HEK293 (cell line): ENCODE measurements around the gene UHRF1.
A peak's percentile ranks its signal among the peaks of the same experiment; 100 is the strongest.

Source experiments
- CTCF ChIA-PET: fragments of 350-600 bp; formaldehyde crosslinking; extraction: SDS; loops from one replicate; lab custom pipeline; 2021; ENCODE audit warnings: antibody characterized with exemption; lab: Yijun Ruan, JAX
- POLR2A ChIA-PET: fragments of 300-600 bp; formaldehyde crosslinking; extraction: SDS; loops from one replicate; lab custom pipeline; 2020; ENCODE audit warnings: antibody characterized with exemption, inconsistent platforms; lab: Yijun Ruan, JAX
- H3K27ac ChIP-seq: fragments of 200-500 bp; sonication (Bioruptor generic); 2 replicates; pipeline ENCODE4 v1.5.1; 2014; ENCODE audit warnings: low read depth, low read length, control low read depth, inconsistent platforms; ENCODE audit errors: extremely low read depth
- H3K36me3 ChIP-seq, 2 experiments: fragments of 200-500 bp in 1 of 2; sonication (Bioruptor generic) in 1 of 2; 1 replicate in 1 of 2; 2 replicates in 1 of 2; pipeline ENCODE4 v1.5.1; 2014 to 2017; ENCODE audit warnings: inconsistent platforms in 2 of 2, low read length in 2 of 2; ENCODE audit not compliant: control insufficient read depth in 2 of 2, insufficient read depth in 1 of 2
- H3K4me1 ChIP-seq: fragments of 200-500 bp; sonication (Bioruptor generic); 2 replicates; pipeline ENCODE4 v1.5.1; 2014; ENCODE audit warnings: mild to moderate bottlenecking, low read length, inconsistent platforms; ENCODE audit not compliant: control insufficient read depth, insufficient read depth
- H3K4me3 ChIP-seq: 2 replicates; pipeline ENCODE4 v1.5.1; 2011; ENCODE audit warnings: low read depth, mild to moderate bottlenecking, control low read depth, low read length, moderate library complexity
- H3K9me3 ChIP-seq: fragments of 200-500 bp; sonication (Bioruptor generic); 2 replicates; pipeline ENCODE4 v1.5.1; 2014; ENCODE audit warnings: low read depth, low read length, inconsistent platforms; ENCODE audit not compliant: control insufficient read depth, insufficient read depth
- GLI4 ChIP-seq: fragments of 450-650 bp; formaldehyde crosslinking; IDR thresholded peaks from 2 replicates; pipeline ENCODE4 v1.5.1; 2016; ENCODE audit warnings: missing biosample characterization, missing genetic modification characterization
- IKZF3 ChIP-seq: fragments of 450-650 bp; IDR thresholded peaks from 2 replicates; pipeline ENCODE4 v1.5.0; 2018; ENCODE audit warnings: missing biosample characterization, mild to moderate bottlenecking, missing genetic modification characterization, moderate library complexity
- SALL2 ChIP-seq: fragments of 450-650 bp; formaldehyde crosslinking; IDR thresholded peaks from 2 replicates; pipeline ENCODE4 v1.5.0; 2017; ENCODE audit warnings: missing biosample characterization, mild to moderate bottlenecking, missing genetic modification characterization, borderline replicate concordance
- SCRT2 ChIP-seq: fragments of 450-650 bp; formaldehyde crosslinking; IDR thresholded peaks from 2 replicates; pipeline ENCODE4 v1.5.1; 2016; ENCODE audit warnings: missing biosample characterization, missing genetic modification characterization
- ZIC2 ChIP-seq: fragments of 450-650 bp; formaldehyde crosslinking; IDR thresholded peaks from 2 replicates; pipeline ENCODE4 v1.5.1; 2016; ENCODE audit warnings: missing biosample characterization, missing genetic modification characterization
- ZNF146 ChIP-seq: fragments of 450-650 bp; formaldehyde crosslinking; IDR thresholded peaks from 2 replicates; pipeline ENCODE4 v1.5.1; 2016; ENCODE audit warnings: missing biosample characterization, missing genetic modification characterization
- ZNF37A ChIP-seq: fragments of 450-650 bp; IDR thresholded peaks from 2 replicates; pipeline ENCODE4 v1.5.1; 2018; ENCODE audit warnings: missing biosample characterization, missing genetic modification characterization
- ZNF529 ChIP-seq: fragments of 450-650 bp; formaldehyde crosslinking; IDR thresholded peaks from 2 replicates; pipeline ENCODE4 v1.5.1; 2017; ENCODE audit warnings: missing genetic modification characterization, missing biosample characterization; ENCODE audit not compliant: insufficient replicate concordance
- ZNF596 ChIP-seq: fragments of 450-650 bp; IDR thresholded peaks from 2 replicates; pipeline ENCODE4 v1.5.0; 2018; ENCODE audit warnings: missing biosample characterization, mild to moderate bottlenecking, missing genetic modification characterization, moderate library complexity
- ZNF777 ChIP-seq: fragments of 450-650 bp; formaldehyde crosslinking; IDR thresholded peaks from 2 replicates; pipeline ENCODE4 v1.5.1; 2017; ENCODE audit warnings: missing biosample characterization, missing genetic modification characterization, borderline replicate concordance
- ZNF791 ChIP-seq: fragments of 450-650 bp; formaldehyde crosslinking; IDR thresholded peaks from 2 replicates; pipeline ENCODE4 v1.5.1; 2016; ENCODE audit warnings: missing biosample characterization, missing genetic modification characterization
- TF ChIP-seq, protein P1 (sequence below): sonication (generic); formaldehyde crosslinking; IDR thresholded peaks from 2 replicates; pipeline ENCODE4 v1.8.1; 2022; ENCODE audit warnings: mild to moderate bottlenecking, moderate library complexity, missing genetic modification reagents
- TF ChIP-seq, protein P2 (sequence below): fragments of 450-650 bp; formaldehyde crosslinking; IDR thresholded peaks from 2 replicates; pipeline ENCODE4 v1.5.1; 2016; ENCODE audit warnings: missing biosample characterization, missing genetic modification characterization, low read depth
- TF ChIP-seq, protein P3 (sequence below): fragments of 450-650 bp; formaldehyde crosslinking; IDR thresholded peaks from 2 replicates; pipeline ENCODE4 v1.5.1; 2017; ENCODE audit warnings: missing biosample characterization, missing genetic modification characterization
- TF ChIP-seq, protein P4 (sequence below): fragments of 450-650 bp; formaldehyde crosslinking; IDR thresholded peaks from 2 replicates; pipeline ENCODE4 v1.5.1; 2016; ENCODE audit warnings: missing biosample characterization, missing genetic modification characterization

The UHRF1 gene

DNA sequence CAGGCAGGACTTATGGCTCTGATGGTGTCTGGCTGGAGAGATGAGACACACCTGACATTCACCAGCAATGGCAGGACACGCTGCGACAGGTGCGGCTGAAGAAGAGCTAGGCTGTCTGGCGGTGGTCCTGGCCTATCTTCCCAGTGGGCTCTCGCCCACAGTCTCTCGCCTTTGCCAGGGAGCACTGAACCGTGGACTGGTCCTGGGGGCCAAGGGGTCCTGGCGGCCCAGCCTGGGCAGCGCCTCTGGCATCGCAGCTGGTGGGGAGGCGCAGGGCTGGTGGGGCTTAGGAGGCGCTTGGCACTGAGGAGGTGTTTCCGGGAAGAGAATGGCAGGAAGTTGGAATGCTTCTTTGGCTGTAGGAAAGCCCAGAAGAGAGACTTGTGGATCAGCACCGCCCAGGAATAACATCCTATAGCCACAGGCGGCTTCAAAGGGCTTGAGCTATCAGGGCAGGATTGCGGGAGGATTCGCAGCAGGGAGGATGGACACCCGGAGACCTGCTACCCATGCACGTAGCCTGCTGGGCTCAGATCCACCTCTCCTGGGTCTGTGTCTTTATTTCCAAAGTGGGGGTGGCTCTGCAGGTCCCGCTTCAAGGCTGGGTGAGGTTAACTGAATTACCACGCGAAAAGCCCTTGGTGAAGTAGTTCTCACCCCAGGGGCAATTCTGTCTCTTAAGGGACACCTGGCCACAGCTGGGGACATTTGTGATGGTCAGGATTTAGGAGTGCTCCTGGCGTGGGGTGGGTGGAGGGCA is 74.2 kb downstream of the UHRF1 start:
- POLR2A ChIA-PET: no interaction called here

DNA sequence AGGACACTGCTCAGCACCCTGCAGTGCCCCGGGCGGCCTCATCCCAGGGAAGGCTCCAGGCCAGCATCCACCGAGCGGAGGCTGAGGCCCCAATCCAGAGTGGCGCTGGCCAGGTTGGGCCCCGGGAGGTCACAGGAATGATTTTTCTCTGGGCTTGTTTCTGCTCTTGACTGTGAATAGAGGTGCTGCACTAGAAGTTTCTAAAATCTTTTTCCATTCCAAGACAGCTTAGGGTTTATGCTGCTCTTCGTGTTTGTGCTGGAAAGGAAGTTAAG is 74.7 kb downstream of the UHRF1 start:
- Histone ChIP-seq H3K4me1 (peaks cover 16% of the 10 kb centered on the region), H3K36me3 (no peaks in the 10 kb centered on the region; a peak in 1 of 3 replicates), H3K9me3 (no peaks in the 10 kb centered on the region), H3K4me3 (no peak overlapping the region), H3K27ac (no peak overlapping the region)
- ChIA-PET POLR2A (no interaction called here), CTCF (interaction anchor here (1.0 kb wide), 1 partner anchor 11 kb away, joined by 3 read pairs; no protein-coding TSS in a partner anchor)
- TF ChIP-seq ZNF37A: no peak
- no peak for TF ChIP-seq ZNF596
- TF ChIP-seq, protein P1, sequence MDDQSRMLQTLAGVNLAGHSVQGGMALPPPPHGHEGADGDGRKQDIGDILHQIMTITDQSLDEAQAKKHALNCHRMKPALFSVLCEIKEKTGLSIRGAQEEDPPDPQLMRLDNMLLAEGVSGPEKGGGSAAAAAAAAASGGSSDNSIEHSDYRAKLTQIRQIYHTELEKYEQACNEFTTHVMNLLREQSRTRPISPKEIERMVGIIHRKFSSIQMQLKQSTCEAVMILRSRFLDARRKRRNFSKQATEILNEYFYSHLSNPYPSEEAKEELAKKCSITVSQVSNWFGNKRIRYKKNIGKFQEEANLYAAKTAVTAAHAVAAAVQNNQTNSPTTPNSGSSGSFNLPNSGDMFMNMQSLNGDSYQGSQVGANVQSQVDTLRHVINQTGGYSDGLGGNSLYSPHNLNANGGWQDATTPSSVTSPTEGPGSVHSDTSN (CRISPR knock-in tag): no peak
- TF ChIP-seq ZNF529 (tag by site-specific recombination): no peak
- TF ChIP-seq IKZF3 (tag by site-specific recombination): no peak
- TF ChIP-seq ZNF146 (tag by site-specific recombination): no peak
- no peak for TF ChIP-seq ZNF777 (tag by site-specific recombination)
- no peak for TF ChIP-seq SALL2 (tag by site-specific recombination)
- TF ChIP-seq, all 188 proteins: peak for 0

More for the DNA sequence above, 74.2 kb downstream of the UHRF1 start:
- H3K9me3 ChIP-seq: no peaks in the 10 kb centered on the region
- no peaks in the 10 kb centered on the region; a peak in 1 of 3 replicates for H3K36me3 ChIP-seq
- no peak overlapping the region for H3K27ac ChIP-seq
- peaks cover 16% of the 10 kb centered on the region for H3K4me1 ChIP-seq
- CTCF ChIA-PET: interaction anchor here (0.6 to 1.0 kb wide), 2 partner anchors 10 to 157 kb away, joined by 3 read pairs; no protein-coding TSS in a partner anchor
- peak; percentile 88 for TF ChIP-seq SCRT2 (tag by site-specific recombination)
- TF ChIP-seq, protein P2, sequence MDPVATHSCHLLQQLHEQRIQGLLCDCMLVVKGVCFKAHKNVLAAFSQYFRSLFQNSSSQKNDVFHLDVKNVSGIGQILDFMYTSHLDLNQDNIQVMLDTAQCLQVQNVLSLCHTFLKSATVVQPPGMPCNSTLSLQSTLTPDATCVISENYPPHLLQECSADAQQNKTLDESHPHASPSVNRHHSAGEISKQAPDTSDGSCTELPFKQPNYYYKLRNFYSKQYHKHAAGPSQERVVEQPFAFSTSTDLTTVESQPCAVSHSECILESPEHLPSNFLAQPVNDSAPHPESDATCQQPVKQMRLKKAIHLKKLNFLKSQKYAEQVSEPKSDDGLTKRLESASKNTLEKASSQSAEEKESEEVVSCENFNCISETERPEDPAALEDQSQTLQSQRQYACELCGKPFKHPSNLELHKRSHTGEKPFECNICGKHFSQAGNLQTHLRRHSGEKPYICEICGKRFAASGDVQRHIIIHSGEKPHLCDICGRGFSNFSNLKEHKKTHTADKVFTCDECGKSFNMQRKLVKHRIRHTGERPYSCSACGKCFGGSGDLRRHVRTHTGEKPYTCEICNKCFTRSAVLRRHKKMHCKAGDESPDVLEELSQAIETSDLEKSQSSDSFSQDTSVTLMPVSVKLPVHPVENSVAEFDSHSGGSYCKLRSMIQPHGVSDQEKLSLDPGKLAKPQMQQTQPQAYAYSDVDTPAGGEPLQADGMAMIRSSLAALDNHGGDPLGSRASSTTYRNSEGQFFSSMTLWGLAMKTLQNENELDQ (tag by site-specific recombination): no peak
- TF ChIP-seq ZIC2 (tag by site-specific recombination): peak; percentile 88
- TF ChIP-seq ZNF791: no peak
- TF ChIP-seq, protein P3, sequence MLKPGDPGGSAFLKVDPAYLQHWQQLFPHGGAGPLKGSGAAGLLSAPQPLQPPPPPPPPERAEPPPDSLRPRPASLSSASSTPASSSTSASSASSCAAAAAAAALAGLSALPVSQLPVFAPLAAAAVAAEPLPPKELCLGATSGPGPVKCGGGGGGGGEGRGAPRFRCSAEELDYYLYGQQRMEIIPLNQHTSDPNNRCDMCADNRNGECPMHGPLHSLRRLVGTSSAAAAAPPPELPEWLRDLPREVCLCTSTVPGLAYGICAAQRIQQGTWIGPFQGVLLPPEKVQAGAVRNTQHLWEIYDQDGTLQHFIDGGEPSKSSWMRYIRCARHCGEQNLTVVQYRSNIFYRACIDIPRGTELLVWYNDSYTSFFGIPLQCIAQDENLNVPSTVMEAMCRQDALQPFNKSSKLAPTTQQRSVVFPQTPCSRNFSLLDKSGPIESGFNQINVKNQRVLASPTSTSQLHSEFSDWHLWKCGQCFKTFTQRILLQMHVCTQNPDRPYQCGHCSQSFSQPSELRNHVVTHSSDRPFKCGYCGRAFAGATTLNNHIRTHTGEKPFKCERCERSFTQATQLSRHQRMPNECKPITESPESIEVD (tag by site-specific recombination): no peak
- no peak overlapping the region for H3K4me3 ChIP-seq

DNA sequence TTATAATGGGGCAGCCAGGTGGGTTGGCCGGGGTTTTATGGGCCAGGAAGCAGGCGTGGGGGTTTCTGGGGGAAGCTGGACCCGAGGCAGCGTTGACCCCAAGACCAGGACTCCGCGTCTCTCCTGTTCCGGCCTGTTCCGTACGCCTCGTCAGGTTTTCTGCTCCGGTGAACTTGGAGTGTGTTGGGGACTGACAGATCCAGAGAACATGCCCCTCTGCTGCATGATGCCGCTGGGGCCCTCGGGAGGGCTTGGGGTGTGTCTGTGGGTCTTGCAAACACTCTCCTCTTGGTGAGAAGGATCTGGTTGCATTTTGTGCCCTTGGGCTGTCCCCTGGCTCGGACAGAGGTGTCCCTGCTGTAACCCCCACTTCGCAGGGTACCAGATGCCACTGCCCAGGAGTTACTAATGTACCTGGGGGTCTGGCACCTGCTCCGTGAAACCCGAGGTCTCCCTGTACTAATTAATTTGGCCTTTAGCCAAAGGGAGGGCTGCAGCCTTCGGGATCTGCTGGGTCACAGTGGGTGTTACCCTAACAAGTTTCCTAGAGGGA is 75.2 kb downstream of the UHRF1 start:
- H3K9me3 ChIP-seq: no peaks in the 10 kb centered on the region
- H3K27ac ChIP-seq: no peak overlapping the region
- H3K4me1 ChIP-seq: peaks cover 16% of the 10 kb centered on the region
- TF ChIP-seq GLI4 (tag by site-specific recombination): no peak
- TF ChIP-seq, protein P4, sequence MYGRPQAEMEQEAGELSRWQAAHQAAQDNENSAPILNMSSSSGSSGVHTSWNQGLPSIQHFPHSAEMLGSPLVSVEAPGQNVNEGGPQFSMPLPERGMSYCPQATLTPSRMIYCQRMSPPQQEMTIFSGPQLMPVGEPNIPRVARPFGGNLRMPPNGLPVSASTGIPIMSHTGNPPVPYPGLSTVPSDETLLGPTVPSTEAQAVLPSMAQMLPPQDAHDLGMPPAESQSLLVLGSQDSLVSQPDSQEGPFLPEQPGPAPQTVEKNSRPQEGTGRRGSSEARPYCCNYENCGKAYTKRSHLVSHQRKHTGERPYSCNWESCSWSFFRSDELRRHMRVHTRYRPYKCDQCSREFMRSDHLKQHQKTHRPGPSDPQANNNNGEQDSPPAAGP: 0 out of 2 replicates have a peak, but pooled peaks have one; percentile 22
- H3K36me3 ChIP-seq: no peaks in the 10 kb centered on the region; a peak in 1 of 3 replicates
- no peak overlapping the region for H3K4me3 ChIP-seq
- CTCF ChIA-PET: no interaction called here
- POLR2A ChIA-PET: interaction anchor here (1.0 kb wide), 1 partner anchor 16 kb away, joined by 4 read pairs; the partner anchor contains the start of gene KDM4B
